IPS DF 19.7 (cell line): ENCODE results near the gene RPS6KA3.

Experiments used
- DNase-seq: peaks from one replicate; pipeline ENCODE4 v3.0.0-alpha.2; 2013; ENCODE audit warnings: low read depth, low spot score

The RPS6KA3 gene

GRCh38 chrX:20101934-20102581, 164.7 kb downstream of the RPS6KA3 start:
- DNase-seq: no peak
